Measurements from ENCODE around the gene NRP2.

- no peak for TF ChIP-seq CTCF (IDR thresholded peaks at IDR 0.05)
- TF ChIP-seq POLR2A (IDR thresholded peaks at IDR 0.05), result no peak
These were observed 77.4 kb downstream of the NRP2 start for GRCh38 chr2:205759732-205760131.
